Large intestine (tissue), 3 donors: Measurements from ENCODE around the gene STX7. TPM values are rescaled to one million over a fixed set of nuclear protein-coding genes. Genes with fewer than 3 reads are reported as not detected.
"Not testable (repeated sequence)": the region's sequence is repeated elsewhere in the genome, so short reads cannot be mapped to it uniquely, and the experiment has no call there.

Source experiments
- DNase-seq, 2 donors: peaks; one replicate each; pipeline versions ENCODE4 v3.0.0 to v3.0.0-alpha.2; 2013
- H3K27ac ChIP-seq: one replicate; pipeline ENCODE4 v1.5.1; 2013; ENCODE audit warnings: low read length
- H3K27me3 ChIP-seq: 2 replicates; pipeline ENCODE4 v1.6.1; 2013; ENCODE audit warnings: low read length; ENCODE audit not compliant: control insufficient read depth, insufficient read depth
- H3K36me3 ChIP-seq: 2 replicates; pipeline ENCODE4 v1.6.1; 2013; ENCODE audit warnings: low read length; ENCODE audit not compliant: control insufficient read depth, insufficient read depth
- H3K4me1 ChIP-seq: one replicate; pipeline ENCODE4 v1.6.1; 2013; ENCODE audit warnings: low read length; ENCODE audit not compliant: control insufficient read depth, insufficient read depth
- H3K4me3 ChIP-seq: one replicate; pipeline ENCODE4 v1.5.1; 2013; ENCODE audit warnings: low read length
- H3K9me3 ChIP-seq: one replicate; pipeline ENCODE4 v1.6.1; 2013; ENCODE audit warnings: mild to moderate bottlenecking, low read depth, low read length, moderate library complexity; ENCODE audit not compliant: control insufficient read depth
- WGBS: methylation state at CpG from one replicate; pipeline ENCODE4 v1.1.5; 2013; ENCODE audit warnings: low lambda C conversion rate; ENCODE audit not compliant: insufficient coverage; 5-methylcytosine and 5-hydroxymethylcytosine counted together
- polyA plus RNA-seq: library from polyadenylated mRNA; unstranded; fragments of 120-200 nt; gene quantifications from one replicate; pipeline ENCODE4 v1.2.1, GENCODE V29; 2013

Gene STX7
- polyA plus RNA-seq, 1 donor = 78.6 TPM

DNA sequence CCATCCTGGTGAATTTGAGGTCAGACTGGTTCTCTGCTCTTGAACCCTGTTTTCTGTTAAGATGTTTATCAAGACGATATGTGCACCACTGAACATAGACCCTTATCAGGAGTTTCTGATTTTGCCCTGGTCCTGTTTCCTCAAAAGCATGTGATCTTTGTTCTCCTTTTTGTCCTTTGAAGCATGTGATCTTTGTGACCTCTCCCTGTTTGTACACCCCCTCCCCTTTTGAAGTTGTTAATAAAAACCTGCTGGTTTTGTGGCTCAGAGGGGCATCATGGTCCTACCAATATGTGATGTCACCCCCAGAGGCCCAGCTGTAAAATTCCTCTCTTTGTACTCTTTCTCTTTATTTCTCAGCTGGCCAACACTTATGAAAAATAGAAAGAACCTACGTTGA, 21.6 kb upstream of the STX7 start:
- not testable (repeated sequence) for DNase-seq, H3K9me3 ChIP-seq
- no CpG with 5 or more reads among the region's 2 CpGs for WGBS

GRCh38 chr6:132530293-132530974, 17.5 kb upstream of the STX7 start:
- H3K27me3 ChIP-seq = no peaks in the 10 kb centered on the region
- H3K4me1 ChIP-seq = no peaks in the 10 kb centered on the region
- H3K4me3 ChIP-seq = peak overlapping the region; percentile 36
- 0% methylated on average over 1 of the region's 9 CpGs for WGBS
- DNase-seq = peak; percentile 42 to 69
- H3K27ac ChIP-seq = no peak overlapping the region
- no peaks in the 10 kb centered on the region for H3K36me3 ChIP-seq
- H3K9me3 ChIP-seq = no peaks in the 10 kb centered on the region

More for the DNA sequence above, 21.6 kb upstream of the STX7 start:
- not testable (repeated sequence) for H3K4me3 ChIP-seq, H3K27me3 ChIP-seq, H3K36me3 ChIP-seq, H3K27ac ChIP-seq, H3K4me1 ChIP-seq

DNA sequence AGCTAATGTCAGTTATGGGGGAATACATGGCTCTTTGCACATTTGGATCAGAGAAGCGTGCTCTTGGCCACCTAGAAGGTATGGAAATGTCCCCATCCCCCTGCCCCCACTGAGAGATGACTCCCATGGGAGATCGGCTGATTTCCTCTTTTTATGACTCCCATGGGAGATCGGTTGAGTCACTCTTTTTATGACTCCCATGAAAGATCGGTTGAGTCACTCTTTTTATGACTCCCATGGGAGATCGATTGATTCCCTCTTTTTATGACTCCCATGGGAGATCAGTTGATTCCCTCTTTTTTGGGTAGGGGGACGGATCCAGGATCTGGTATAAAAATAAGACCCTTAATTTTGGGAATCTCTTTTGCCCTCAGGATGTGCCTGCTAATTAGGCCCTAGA, 14.9 kb upstream of the STX7 start:
- H3K9me3 ChIP-seq = no peaks in the 10 kb centered on the region
- no peaks in the 10 kb centered on the region for H3K36me3 ChIP-seq
- WGBS = no CpG with 5 or more reads among the region's 6 CpGs
- DNase-seq = peak in 1 of 2 donors; percentile 27
- no peaks in the 10 kb centered on the region for H3K27me3 ChIP-seq
- H3K4me1 ChIP-seq = no peaks in the 10 kb centered on the region
- H3K4me3 ChIP-seq = no peak overlapping the region
- no peak overlapping the region for H3K27ac ChIP-seq

GRCh38 chr6:132526461-132526860, 13.5 kb upstream of the STX7 start:
- DNase-seq = no peak
- no peaks in the 10 kb centered on the region for H3K27me3 ChIP-seq
- no peaks in the 10 kb centered on the region for H3K4me1 ChIP-seq
- no peak overlapping the region for H3K4me3 ChIP-seq
- no peaks in the 10 kb centered on the region for H3K9me3 ChIP-seq
- H3K36me3 ChIP-seq = no peaks in the 10 kb centered on the region
- WGBS = 100% methylated on average over 1 of the region's 2 CpGs
- no peak overlapping the region for H3K27ac ChIP-seq

DNA sequence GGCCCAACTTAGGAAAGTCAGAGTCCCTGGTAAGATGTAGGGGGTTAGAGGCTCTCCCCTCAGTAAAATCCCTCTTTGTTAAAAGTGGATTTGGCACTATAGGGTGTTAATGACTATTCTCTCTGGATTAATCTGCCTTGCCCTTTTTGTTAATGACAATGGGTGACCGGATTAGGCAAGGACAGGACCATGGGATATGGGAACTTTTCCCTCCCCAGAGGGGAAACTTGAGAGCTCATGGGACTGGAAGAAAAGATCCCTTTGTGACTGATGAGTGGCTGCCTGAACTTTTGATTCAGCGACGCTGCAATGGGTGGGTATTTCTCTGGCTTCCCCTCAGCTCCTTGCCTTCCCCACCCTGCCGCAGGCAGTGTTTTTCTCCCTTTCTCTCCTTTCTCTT, 12.9 kb upstream of the STX7 start:
- H3K4me1 ChIP-seq = no peaks in the 10 kb centered on the region
- H3K27ac ChIP-seq = no peak overlapping the region
- WGBS = 93% methylated on average over 3 of the region's 4 CpGs
- DNase-seq = no peak
- no peaks in the 10 kb centered on the region for H3K9me3 ChIP-seq
- no peaks in the 10 kb centered on the region for H3K36me3 ChIP-seq
- H3K4me3 ChIP-seq = no peak overlapping the region
- H3K27me3 ChIP-seq = no peaks in the 10 kb centered on the region

- no CpG with 5 or more reads among the region's 5 CpGs for WGBS
- no peak for DNase-seq
These were observed 11.7 kb upstream of the STX7 start for GRCh38 chr6:132524646-132525045.

GRCh38 chr6:132520953-132521352, 8.0 kb upstream of the STX7 start:
- Histone ChIP-seq H3K36me3 (no peaks in the 10 kb centered on the region), H3K27me3 (no peaks in the 10 kb centered on the region), H3K9me3 (no peaks in the 10 kb centered on the region), H3K4me3 (no peak overlapping the region), H3K4me1 (no peaks in the 10 kb centered on the region), H3K27ac (no peak overlapping the region)
- WGBS = no CpG with 5 or more reads among the region's 2 CpGs
- DNase-seq = no peak

More at GRCh38 chr6:132524646-132525045, 11.7 kb upstream of the STX7 start:
- Histone ChIP-seq H3K4me3 (no peak overlapping the region), H3K4me1 (no peaks in the 10 kb centered on the region), H3K27ac (no peak overlapping the region), H3K9me3 (no peaks in the 10 kb centered on the region), H3K27me3 (no peaks in the 10 kb centered on the region), H3K36me3 (no peaks in the 10 kb centered on the region)

GRCh38 chr6:132515386-132515785, 2.5 kb upstream of the STX7 start:
- Histone ChIP-seq H3K4me1 (peaks cover 8% of the 10 kb centered on the region), H3K36me3 (no peaks in the 10 kb centered on the region), H3K9me3 (no peaks in the 10 kb centered on the region), H3K27me3 (no peaks in the 10 kb centered on the region), H3K4me3 (no peak overlapping the region), H3K27ac (no peak overlapping the region)
- 86% methylated on average over 2 of the region's 2 CpGs for WGBS
- DNase-seq = no peak

DNA sequence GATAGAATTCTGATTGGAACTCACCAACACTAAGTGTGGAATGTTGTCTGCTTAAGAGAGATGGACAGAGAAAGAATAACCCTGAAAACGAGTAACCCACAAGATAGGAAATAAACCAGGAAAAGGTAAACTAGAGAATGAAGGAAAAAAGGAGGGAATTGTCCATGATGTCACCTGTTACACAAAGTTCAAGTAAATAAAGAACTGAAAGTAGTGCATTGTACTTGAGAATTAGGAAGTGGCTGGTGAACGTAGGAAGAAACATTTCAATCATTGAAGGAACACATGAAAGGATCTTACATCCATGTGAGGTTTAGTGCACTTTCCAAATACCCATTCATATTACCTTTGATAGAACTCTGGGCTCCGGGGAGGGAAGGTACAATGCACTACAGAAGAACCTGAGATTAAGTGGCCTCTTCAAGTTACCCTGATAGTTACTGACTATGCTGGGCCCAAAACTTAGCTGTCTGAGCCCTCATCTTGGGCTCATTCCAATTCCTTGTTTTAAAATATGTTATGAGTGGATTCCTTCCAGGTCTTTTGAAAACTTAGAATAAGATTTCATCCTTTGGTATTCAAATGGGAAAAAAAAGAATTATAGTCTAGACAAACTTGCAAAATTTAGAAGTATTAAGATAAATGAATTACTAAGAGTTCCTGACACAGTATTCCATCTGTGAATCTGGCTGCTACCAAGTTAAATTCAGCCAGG, 1.1 kb upstream of the STX7 start:
- peak; percentile 23 to 75 for DNase-seq
- peaks cover 8% of the 10 kb centered on the region for H3K4me1 ChIP-seq
- H3K27me3 ChIP-seq = no peaks in the 10 kb centered on the region
- H3K9me3 ChIP-seq = no peaks in the 10 kb centered on the region
- H3K27ac ChIP-seq = peak overlapping the region; percentile 89
- peak overlapping the region; percentile 92 for H3K4me3 ChIP-seq
- whole genome bisulfite sequencing = 8% methylated on average over 2 of the region's 3 CpGs
- H3K36me3 ChIP-seq = no peaks in the 10 kb centered on the region

DNA sequence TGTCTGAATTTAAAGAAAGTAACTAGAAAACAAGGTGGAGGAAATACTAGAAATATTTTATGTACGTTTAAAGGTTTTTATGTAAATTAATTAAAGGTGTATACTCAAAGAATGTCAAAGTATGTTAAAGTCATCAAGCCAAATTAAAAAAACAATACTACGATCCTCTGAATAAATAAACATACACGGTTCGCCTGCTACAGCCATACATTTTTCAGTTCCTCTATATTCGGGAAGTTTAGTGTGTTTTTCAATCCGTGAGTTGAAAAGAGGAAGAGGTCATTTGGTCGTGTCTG, 626 bp downstream of the STX7 start:
- no peaks in the 10 kb centered on the region for H3K9me3 ChIP-seq
- no peak for DNase-seq
- WGBS = 0% methylated on average over 1 of the region's 7 CpGs
- no peaks in the 10 kb centered on the region for H3K27me3 ChIP-seq
- H3K36me3 ChIP-seq = peaks cover 8% of the 10 kb centered on the region
- H3K4me1 ChIP-seq = peaks cover 16% of the 10 kb centered on the region
- peak overlapping the region; percentile 92 for H3K4me3 ChIP-seq
- peak overlapping the region; percentile 89 for H3K27ac ChIP-seq

GRCh38 chr6:132511831-132512220, 1.1 kb downstream of the STX7 start:
- Histone ChIP-seq H3K4me1 (peaks cover 16% of the 10 kb centered on the region), H3K9me3 (no peaks in the 10 kb centered on the region), H3K27me3 (no peaks in the 10 kb centered on the region), H3K27ac (peak overlapping the region; percentile 89), H3K36me3 (peaks cover 8% of the 10 kb centered on the region), H3K4me3 (peak overlapping the region; percentile 92)
- WGBS = 20% methylated on average over 1 of the region's 2 CpGs
- peak; percentile 39 to 62 for DNase-seq
